GM21737 (cell line): ENCODE data around the gene MTARC2.
"Not testable (repeated sequence)": the region's sequence is repeated elsewhere in the genome, so short reads cannot be mapped to it uniquely, and the experiment has no call there.

ENCODE experiments used
- ATAC-seq: cut with Tn5 transposase; IDR thresholded peaks from one replicate; pipeline ENCODE4 v1.9.1; 2021; ENCODE audit warnings: mild to moderate bottlenecking, moderate library complexity; ENCODE audit not compliant: unreplicated experiment

MTARC2 gene

GRCh38 chr1:220730486-220730885 is 17.6 kb upstream of the MTARC2 start:
- no peak for ATAC-seq

DNA sequence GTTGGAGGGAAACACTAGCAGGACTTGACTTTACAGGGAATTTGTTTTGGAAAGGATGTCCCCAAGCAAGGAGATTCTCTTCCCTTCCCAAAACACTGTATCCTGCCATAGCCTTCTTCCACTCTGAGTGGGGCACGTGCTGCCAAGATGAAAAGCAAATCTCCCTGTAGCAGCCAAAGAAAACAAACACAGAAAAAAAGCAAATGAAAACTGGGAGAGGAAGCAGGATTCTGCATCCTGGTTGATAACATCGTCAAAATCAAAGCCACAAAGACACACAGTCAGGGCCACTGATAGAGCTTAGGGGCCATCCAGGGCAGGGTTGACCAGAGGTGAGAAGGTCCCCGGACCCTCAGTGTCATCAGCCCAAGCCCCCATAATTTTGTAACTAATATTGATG is 16.0 kb upstream of the MTARC2 start:
- no peak for ATAC-seq

- ATAC-seq, result peak; percentile 23
Measured at GRCh38 chr1:220732621-220733020, 15.5 kb upstream of the MTARC2 start.

DNA sequence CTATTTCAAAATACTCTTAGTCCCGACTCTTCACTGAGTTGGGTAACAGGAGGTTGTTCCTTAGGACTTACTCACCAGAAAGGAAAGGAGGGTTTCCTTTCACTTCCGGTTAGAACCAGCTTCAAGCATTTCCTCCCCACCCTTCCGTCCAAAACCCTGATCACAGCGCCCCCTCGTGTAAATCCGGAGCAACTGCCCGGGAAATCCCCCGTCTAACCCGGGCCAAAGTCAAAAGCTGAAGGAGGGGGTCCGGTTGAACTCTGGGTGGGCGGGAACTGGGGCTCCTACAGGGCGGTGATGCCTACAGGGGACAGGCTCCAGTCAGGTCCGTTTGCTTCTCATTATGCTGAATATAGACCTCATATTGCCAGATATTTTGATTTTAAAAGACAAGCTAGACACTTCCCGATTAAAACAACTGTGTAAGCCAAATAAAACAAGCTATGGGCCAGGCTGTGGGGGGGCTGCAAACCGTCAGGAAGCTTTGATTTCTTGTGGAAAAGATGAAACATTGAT is 15.0 kb upstream of the MTARC2 start:
- ATAC-seq, result peak; percentile 84

DNA sequence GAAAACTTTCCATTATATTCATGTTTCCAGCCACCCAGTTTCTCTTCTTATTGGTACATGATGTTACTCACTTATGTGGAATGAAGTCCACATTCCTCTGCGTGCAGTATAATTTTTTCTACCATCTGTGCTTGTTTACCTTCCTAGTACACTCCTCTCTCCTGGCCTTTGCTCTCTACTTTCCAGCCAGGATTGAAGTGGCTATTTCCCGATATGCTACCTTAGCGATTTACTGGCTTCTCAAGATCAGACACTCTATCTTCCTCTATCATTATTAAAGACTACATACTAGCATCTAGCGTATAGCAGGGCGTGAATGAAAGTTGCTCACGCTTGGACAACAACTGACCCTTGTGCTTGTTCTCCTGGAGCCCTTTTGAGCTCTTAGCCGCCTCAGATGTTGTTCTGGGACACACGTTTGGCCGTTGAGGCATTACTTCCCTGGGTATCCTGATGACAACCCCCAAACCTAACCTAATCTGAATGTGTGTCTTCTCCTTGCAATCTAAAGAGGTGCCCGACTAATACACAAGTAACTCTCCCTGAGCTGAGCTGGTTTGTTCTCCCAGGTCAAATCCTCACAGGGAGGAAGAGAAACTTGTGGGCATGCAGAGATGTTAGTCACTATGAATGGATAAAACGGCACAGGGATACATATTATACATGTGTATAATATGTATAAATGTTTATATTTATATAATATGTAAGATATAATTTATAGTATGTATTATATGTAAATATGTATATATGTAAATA is 13.4 kb upstream of the MTARC2 start:
- ATAC-seq, result no peak

- not testable (repeated sequence) for ATAC-seq
Measured at GRCh38 chr1:220736283-220736682, 11.8 kb upstream of the MTARC2 start.

- no peak for ATAC-seq
Measured at GRCh38 chr1:220741349-220741748, 6.8 kb upstream of the MTARC2 start.

GRCh38 chr1:220741825-220742224 is 6.3 kb upstream of the MTARC2 start:
- no peak for ATAC-seq

DNA sequence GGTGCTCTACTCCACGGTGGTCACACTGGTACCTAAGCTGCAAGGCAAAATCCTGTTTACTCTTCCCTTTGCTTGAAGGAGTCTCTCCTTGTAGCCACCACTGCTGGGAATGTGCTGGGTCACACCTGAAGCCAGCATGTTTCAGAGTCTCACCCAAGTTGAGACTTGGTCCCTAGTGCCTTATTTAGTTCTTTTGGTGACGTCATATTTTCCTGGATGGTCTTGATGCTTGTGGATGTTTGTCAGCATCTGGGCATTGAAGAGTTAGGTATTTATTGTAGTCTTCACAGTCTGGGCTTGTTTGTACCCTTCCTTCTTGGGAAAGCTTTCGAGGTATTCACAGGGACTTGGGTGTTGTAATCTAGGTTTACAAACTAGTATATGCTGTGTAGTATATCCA is 5.6 kb upstream of the MTARC2 start:
- no peak for ATAC-seq

GRCh38 chr1:220746851-220747250 is 1.3 kb upstream of the MTARC2 start:
- no peak for ATAC-seq

DNA sequence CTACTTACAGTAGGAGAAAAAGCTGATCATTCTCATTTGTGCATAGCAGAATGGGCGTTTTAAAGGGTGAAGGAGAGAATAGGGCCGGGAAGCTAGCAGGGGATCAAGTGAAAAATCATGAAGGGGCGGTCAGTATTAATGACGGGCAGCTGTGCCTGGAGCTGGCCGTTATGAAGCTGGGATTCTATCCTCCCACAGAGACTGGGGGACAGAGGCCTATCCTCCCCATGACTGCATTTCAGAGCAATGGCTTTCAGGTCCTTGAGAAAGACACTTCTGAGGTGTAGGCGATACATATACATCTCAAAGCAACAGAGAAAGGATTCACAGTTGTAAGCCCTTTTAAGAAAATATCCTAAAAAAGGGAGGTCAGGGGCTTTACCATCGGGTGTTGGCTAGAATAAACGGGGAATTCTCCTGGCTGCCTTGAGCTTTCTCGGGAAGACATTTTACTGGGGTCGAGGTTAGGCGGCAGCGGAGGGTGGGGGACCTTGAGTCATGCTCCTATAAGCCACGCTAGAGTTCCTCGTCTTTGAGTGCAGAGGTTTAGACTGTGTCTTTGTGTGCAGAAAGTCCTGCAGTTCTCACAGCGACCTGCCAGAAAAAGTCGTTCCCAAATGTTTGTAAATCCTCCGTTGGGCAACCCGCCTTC is 559 bp upstream of the MTARC2 start:
- peak; percentile 7 for ATAC-seq

DNA sequence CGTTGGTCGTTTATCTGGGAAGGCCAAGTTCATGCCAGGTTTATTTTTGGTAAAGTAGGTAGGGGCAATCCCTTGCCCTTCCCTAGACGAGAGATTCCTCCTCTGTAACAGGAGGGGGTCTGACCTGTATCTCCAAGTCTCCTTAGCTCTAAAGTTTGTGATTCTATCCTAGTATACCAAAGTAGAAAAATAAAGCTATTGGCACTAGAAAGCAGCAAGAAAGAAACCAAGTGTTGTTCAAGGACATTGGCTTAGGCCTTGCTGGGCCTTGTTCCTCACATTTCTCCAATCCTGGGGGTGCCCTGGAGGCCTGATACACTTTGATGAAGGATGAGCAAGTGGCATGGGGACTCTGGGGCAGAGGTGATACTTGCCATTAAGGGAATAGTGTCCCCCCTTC is 814 bp downstream of the MTARC2 start:
- ATAC-seq, result no peak

DNA sequence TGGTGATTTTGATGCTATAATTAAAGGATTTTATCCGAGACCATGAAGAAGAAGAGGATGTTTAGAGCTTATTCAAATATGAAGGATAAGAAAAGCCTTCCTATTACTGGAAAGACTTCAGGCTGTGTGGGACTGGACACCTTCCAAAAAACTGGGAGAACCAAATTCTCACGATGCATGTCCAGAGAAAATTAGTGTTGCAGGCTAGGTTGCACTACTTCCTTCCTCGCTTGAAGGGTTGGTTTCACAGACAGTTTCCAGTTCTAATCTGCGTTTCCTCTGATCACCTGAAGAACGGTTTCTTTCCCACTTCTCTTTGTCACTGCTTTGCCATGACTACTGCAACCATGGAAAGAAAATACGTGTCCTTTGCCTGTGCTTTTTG is 2.0 kb downstream of the MTARC2 start:
- no peak for ATAC-seq

DNA sequence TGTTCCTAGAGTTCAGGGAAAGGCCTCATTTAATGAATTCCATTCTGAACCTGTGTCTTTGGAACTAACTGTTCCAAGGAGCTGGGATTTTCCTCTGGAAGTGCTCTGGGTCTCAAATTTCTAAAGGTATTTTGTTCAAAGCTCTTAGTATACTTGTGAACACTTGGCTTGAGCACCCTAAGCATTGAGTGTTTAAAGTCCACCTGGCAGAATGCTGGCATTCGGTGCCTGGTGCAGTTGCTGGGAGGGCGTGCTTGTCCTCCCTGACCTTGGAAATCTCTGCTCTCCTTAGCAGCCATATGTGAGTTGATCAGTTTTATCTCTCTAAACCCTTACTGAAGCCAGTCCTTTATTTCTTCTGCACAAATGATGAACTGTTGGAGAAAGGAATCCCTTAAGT is 3.0 kb downstream of the MTARC2 start:
- ATAC-seq, result no peak

GRCh38 chr1:220754212-220754917 is 6.2 kb downstream of the MTARC2 start:
- no peak for ATAC-seq

- no peak for ATAC-seq
Measured at GRCh38 chr1:220754918-220755295, 6.8 kb downstream of the MTARC2 start.

DNA sequence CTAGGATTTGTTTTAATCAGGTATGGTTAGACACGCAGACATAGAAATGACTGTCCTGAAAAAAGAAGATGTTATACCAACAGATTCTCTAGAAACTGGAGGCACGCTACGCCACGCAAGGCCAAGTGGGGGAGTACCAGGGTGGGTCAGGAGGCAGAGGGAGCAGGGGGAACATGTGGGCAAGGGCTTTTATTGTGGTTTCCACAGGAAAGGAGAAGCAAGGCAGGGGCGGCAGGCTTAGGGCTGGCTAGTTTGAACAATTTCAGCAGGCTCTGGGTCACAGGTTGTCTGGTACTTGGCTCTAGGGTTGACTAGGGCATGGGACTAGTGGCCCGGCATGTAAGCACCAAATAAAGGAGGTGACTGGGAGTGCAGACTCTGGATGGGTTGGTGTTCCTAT is 7.2 kb downstream of the MTARC2 start:
- no peak for ATAC-seq

DNA sequence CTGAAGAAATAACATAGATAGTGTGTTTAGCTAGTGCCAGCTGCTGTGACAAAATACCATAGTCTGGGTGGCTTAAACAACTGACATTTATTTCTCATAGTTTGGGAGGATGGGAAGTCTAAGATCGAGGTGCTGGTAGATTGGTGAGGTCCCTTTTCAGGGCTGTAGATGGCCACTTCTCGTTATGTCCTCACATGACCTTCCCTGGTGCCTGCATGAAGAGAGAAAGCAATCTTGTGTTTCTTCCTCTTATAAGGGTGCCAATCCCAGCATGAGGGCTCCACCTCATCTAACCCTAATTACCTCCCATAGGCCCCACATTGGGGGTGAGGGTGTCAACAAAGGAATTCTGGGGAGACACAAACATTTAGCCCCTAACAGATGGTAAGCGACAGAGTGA is 9.3 kb downstream of the MTARC2 start:
- no peak for ATAC-seq

DNA sequence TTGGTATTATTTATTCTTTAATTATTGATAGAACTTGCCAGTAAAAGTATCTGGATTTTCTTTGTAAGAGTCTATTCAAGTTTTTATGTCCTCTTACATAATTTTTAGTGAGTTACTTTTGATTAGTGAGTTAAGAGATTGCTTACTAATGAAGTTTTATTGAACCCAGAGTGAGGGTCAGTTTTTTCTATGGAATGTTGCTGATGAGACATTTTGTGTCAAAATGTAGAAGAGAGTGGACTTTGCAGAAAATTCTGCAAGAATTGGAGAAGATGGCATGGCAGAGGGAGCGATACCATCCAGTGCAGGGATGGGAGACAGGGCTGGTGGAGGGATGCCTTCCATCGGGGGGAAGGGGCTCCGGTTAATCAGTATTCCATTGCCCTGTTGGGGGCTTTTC is 11.0 kb downstream of the MTARC2 start:
- no peak for ATAC-seq

- no peak for ATAC-seq
Measured at GRCh38 chr1:220761688-220762427, 13.7 kb downstream of the MTARC2 start.

DNA sequence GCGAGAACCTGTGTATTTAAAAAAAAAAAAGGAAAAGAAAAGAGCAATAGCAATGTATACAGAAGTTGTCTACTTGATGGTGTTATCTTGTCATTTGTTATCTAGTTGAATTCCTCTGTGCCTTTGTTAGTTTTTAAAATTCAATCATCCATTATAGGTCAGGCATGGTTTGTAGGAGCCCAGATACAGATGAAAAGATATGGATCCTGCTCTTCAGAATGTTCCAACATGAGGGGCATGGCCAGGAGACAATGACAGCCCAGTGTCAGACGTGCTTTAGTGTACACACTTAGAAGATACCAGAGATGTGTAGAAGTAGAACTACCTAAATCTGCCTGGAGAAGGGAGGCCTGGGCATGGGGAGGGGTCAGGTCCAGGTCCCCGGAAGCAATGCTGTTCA is 16.6 kb downstream of the MTARC2 start:
- no peak for ATAC-seq
